ENCODE measurements around the gene MBTPS1. TPM values are rescaled to one million over a fixed set of nuclear protein-coding genes. Genes with fewer than 3 reads are reported as not detected.

The MBTPS1 gene
- polyA plus RNA-seq, 1 donor from 2014 or later: 52.2 TPM

DNA sequence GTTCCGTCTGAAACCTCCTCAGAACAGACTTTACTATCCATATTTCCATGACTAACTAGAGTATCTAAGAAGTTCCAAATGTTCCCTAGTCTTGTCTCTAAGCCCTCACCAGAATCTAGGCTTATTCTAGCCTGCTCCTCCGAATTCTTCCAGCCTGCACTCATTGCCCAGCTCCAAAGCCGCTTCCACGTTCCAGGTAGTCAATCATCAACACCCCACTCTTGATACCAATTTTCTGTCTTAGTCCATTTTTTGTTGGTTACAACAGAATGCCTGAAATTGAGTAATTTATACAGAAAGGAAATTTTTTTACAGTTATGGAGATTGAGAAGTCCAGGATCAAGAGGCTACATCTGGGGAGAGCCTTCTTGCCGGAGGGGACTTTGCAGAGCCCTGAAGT is 95.3 kb downstream of the MBTPS1 start:
- H3K9me3 Mint-ChIP-seq: peaks cover 7 to 9% (median 9%) of the 10 kb centered on the region in 3 donors
- H3K36me3 Mint-ChIP-seq: no peaks in the 10 kb centered on the region
- no peaks in the 10 kb centered on the region for H3K4me1 Mint-ChIP-seq
- peaks cover 1% of the 10 kb centered on the region for H3K27me3 Mint-ChIP-seq
- H3K4me3 Mint-ChIP-seq: no peak overlapping the region
- H3K27ac Mint-ChIP-seq: no peak overlapping the region

DNA sequence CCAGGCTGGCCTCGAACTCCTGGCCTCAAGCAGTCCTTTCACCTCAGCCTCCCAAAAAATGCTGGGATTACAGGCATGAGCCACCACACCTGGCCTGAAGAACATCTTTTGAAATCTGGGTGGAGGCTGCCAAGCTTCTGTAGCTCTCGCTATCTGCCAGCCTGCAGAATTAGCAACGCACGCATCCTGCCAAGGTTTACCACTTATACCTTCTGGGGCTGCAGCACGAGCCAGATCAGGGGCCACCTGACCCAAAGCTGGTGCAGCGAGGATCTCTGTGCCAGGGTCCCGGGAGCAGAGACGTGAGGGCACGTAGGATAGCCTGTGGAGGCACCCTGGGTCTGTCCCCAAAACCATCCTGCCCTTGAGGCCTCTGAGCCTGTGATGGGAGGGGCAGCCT is 96.4 kb downstream of the MBTPS1 start:
- no peak overlapping the region for H3K27ac Mint-ChIP-seq
- H3K27me3 Mint-ChIP-seq: peaks cover 1% of the 10 kb centered on the region
- peaks cover 7 to 9% (median 9%) of the 10 kb centered on the region in 3 donors for H3K9me3 Mint-ChIP-seq
- H3K4me1 Mint-ChIP-seq: no peaks in the 10 kb centered on the region
- H3K4me3 Mint-ChIP-seq: no peak overlapping the region
- H3K36me3 Mint-ChIP-seq: no peaks in the 10 kb centered on the region

DNA sequence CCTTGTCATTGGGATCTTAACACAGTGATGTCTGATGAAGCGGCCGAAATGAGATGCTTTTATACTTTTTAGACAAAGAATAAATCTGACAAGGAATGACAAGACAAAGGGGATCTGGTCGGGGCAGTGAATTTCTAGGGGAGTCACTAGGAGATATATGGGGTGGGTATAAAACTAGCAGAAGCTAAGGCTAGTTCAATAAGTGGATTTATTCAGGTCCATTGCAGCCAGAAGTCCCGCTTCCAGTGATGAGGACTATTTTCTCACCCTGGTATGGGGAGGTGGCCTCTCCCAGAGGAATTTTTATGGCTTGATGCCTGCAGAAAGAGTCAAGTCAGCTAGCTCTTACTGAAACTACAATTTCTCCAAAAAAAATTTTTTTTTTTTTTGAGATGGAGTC is 98.0 kb downstream of the MBTPS1 start:
- Mint-ChIP-seq H3K36me3 (no peaks in the 10 kb centered on the region), H3K27me3 (peaks cover 1% of the 10 kb centered on the region), H3K9me3 (peaks cover 7 to 9% (median 9%) of the 10 kb centered on the region in 3 donors), H3K4me3 (no peak overlapping the region), H3K27ac (no peak overlapping the region), H3K4me1 (peaks cover 0 to 3% (median 0%) of the 10 kb centered on the region in 3 donors)

DNA sequence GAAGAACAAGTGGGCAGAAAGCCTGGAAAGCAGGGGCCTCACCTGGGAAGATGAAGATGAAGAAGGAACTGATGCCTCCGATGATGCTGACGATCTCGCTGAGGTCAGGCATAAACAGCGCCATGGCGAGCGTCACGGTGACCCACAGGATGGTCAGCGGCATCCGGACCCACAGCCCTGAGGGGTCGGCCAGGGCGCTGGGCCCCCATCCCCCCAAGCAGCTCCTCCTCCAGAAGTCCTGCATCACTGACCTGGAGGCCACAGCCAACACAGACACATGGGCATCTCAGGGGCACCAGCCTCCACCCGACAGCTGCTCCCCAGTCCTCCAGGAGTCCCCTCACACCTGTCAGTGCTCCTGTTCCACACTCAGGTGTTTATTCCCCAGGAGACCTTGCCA is 100.3 kb downstream of the MBTPS1 start:
- peaks cover 2 to 7% (median 7%) of the 10 kb centered on the region in 3 donors for H3K9me3 Mint-ChIP-seq
- peaks cover 2% of the 10 kb centered on the region for H3K27me3 Mint-ChIP-seq
- no peaks in the 10 kb centered on the region for H3K36me3 Mint-ChIP-seq
- H3K4me3 Mint-ChIP-seq: no peak overlapping the region
- peaks cover 0 to 3% (median 0%) of the 10 kb centered on the region in 3 donors for H3K4me1 Mint-ChIP-seq
- no peak overlapping the region for H3K27ac Mint-ChIP-seq

DNA sequence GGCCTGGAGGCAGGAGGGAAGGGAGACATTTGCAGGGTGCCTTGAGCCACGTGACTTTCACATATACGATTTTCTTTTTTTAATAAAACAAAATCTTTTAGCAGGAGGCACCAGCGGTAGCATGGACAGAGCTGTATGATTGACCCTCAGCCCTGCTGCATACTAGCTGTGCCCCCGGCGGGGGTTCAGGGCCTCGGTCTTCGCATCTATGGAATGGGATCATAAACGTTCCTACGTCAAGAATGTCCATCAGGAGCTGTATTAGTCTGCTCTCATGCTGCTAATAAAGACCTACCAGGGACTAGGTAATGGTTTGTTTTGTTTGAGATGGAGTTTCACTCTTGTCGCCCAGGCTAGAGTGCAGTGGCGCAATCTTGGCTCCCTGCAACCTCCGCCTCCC is 101.3 kb downstream of the MBTPS1 start:
- H3K27ac Mint-ChIP-seq: no peak overlapping the region
- H3K36me3 Mint-ChIP-seq: no peaks in the 10 kb centered on the region
- peaks cover 4% of the 10 kb centered on the region for H3K27me3 Mint-ChIP-seq
- H3K4me3 Mint-ChIP-seq: no peak overlapping the region
- H3K9me3 Mint-ChIP-seq: peaks cover 0 to 4% (median 1%) of the 10 kb centered on the region in 3 donors
- peaks cover 0 to 3% (median 0%) of the 10 kb centered on the region in 3 donors for H3K4me1 Mint-ChIP-seq

DNA sequence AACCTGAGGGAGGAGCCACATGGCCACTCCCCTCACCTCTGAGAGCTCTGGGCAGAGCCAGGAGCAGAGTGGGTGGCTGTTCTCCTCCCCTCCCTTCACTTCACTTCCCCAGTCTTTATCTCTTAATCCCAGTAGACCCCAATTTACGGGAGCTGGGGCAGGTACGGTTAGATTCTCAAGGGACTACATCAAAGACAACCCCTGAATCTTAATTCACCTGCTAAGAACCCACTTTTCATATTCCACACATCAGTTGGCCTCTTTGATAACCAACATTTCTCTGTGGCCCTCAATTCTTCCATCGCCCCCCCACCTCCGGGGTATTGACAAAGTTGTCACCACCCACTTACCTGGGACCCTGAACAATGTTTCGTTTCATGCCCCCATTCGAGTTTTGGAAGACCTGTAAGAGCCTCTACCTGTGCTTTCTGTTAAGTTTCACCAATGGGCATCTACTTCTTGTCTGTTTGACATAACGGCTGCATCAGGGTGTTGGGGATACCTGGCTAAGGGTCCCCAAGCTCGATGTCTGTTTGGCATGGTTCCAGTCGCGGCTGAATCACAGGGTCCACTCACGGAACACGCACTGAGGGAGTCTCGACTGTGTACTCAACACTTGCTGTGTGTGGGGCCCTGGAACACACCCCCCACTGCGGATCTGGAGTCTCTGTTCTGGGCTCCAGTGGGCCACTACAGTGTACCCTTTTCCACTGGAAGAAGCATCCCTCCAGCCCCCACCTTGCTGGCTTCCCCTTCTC is 102.0 kb downstream of the MBTPS1 start:
- H3K4me1 Mint-ChIP-seq: peaks cover 0 to 3% (median 0%) of the 10 kb centered on the region in 3 donors
- peaks cover 4% of the 10 kb centered on the region for H3K27me3 Mint-ChIP-seq
- H3K27ac Mint-ChIP-seq: no peak overlapping the region
- H3K9me3 Mint-ChIP-seq: peaks cover 0 to 4% (median 1%) of the 10 kb centered on the region in 3 donors
- H3K4me3 Mint-ChIP-seq: peak overlapping the region in 1 of 4 donors; percentile 57
- no peaks in the 10 kb centered on the region for H3K36me3 Mint-ChIP-seq

DNA sequence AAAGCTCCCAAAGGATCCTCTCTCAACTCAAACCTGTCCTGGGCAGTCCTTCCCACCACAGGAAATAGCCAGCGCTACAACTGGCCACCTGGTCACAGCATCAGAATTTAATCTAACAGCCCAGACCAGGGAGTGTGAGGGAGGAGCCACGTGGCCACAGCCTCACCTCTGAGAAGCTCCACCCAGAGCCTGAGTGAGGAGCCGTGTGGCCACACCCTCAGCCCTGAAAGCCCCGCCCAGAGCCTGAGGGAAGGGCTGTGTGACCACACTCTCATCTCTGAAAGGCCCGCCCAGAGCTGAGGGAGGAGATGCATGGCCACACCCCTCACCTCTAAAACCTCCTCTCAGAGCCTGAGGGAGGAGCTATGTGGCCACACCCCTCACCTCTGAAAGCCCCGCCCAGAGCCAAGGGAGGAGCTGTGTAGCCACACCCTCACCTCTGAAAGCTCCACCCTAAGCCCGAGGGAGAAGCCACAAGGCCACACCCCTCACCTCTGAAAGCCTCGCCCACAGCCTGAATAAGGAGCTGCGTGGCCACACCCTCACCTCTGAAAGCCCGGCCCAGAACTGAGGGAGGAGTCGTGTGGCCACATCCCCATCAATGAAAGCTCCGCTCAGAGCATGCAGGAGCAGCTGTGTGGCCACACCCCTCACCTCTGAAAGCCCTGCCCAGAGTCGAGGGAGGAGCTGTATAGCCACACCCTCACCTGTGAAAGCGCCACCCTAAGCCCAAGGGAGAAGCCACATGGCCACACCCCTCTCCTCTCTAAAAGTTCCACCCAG is 102.8 kb downstream of the MBTPS1 start:
- Mint-ChIP-seq H3K4me1 (peaks cover 0 to 3% (median 0%) of the 10 kb centered on the region in 3 donors), H3K36me3 (no peaks in the 10 kb centered on the region), H3K9me3 (no peaks in the 10 kb centered on the region), H3K27me3 (peaks cover 10% of the 10 kb centered on the region), H3K4me3 (peak overlapping the region in 2 of 4 donors; percentile 45 to 57), H3K27ac (peak overlapping the region in 1 of 3 donors; percentile 86)

DNA sequence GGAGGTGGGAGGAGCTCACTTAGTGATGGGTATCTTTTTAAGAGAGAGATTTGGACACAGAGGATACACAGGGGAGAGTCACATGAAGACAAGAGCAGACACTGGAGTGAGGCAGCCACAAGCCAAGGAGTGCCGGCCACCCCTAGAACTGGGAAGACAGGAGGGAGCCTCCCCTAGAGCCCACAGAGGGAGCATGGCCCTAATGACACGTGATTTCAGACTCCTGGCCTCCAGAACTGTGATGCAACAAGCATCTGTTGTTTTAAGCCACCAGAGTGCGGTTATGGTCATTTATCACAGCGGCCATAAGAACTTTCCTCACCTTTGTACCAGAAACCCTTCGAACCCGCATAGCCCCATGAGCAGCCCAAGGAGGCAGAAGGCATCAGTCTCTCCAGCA is 107.5 kb downstream of the MBTPS1 start:
- peaks cover 12% of the 10 kb centered on the region for H3K27me3 Mint-ChIP-seq
- peaks cover 0 to 2% (median 0%) of the 10 kb centered on the region in 3 donors for H3K4me1 Mint-ChIP-seq
- no peak overlapping the region for H3K4me3 Mint-ChIP-seq
- no peaks in the 10 kb centered on the region for H3K9me3 Mint-ChIP-seq
- no peaks in the 10 kb centered on the region for H3K36me3 Mint-ChIP-seq
- no peak overlapping the region for H3K27ac Mint-ChIP-seq

DNA sequence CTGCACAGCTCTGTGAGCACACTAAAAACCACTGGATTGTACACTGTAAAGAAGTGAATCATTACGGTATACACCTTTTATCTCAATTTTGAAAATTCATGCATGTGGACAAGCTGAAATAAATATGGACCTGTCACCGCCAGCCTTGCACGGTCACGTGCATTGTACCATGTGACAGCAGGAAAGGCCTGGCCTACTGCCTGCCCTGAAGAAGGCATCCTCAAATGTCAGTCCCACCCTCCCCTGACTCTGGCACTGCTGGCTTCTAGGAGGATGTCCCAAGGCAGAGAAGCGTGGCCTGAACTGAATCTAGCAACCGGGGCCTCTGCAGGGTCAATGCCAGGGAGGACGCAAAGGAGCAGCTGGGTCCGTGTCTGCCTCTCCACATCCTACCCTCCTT is 108.8 kb downstream of the MBTPS1 start:
- Mint-ChIP-seq H3K27ac (no peak overlapping the region), H3K36me3 (no peaks in the 10 kb centered on the region), H3K4me3 (peak overlapping the region in 1 of 4 donors; percentile 39), H3K4me1 (no peaks in the 10 kb centered on the region), H3K9me3 (no peaks in the 10 kb centered on the region), H3K27me3 (peaks cover 13% of the 10 kb centered on the region)

DNA sequence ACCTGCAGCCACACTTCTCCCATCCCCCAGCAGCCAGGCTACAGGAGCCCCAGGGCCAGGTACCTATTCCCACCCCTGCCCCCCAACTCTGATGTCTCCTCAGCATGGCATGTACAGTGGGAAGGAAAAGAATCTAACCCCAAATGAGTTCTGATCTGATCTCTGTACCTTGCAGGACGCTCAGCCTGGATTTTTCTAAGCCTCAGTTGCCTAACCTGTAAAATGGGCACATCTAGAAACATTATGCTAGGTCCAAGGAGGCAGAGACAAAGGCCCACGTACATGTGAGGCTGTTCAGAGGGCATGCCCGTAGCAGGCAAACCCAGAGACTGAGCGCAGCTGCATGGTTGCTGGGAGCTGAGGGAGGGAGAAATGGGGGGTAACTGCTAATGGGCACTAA is 109.2 kb downstream of the MBTPS1 start:
- Mint-ChIP-seq H3K4me1 (no peaks in the 10 kb centered on the region), H3K4me3 (no peak overlapping the region), H3K9me3 (no peaks in the 10 kb centered on the region), H3K27ac (no peak overlapping the region), H3K27me3 (peaks cover 13% of the 10 kb centered on the region), H3K36me3 (no peaks in the 10 kb centered on the region)

DNA sequence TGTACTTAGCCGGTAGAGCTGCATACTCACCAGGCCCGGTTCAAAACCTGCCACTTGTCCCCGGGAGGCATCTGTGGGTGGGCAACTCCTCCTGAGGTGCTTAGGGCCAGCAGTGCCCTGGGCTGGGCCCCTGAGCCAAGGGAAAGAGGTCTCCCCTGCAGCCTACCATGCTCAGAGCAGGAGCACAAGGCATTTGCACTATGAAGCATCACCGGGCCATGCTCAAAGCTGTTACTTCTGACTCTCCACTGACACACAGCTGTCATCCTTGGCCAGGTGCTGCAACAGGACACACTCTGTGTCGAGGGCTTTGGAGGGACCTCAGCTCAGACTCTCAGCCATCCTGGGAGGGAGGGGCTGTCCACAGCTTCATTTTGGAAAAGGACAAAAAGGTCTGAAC is 111.4 kb downstream of the MBTPS1 start:
- peaks cover 14% of the 10 kb centered on the region for H3K27me3 Mint-ChIP-seq
- no peak overlapping the region for H3K4me3 Mint-ChIP-seq
- H3K4me1 Mint-ChIP-seq: no peaks in the 10 kb centered on the region
- H3K9me3 Mint-ChIP-seq: no peaks in the 10 kb centered on the region
- H3K36me3 Mint-ChIP-seq: no peaks in the 10 kb centered on the region
- H3K27ac Mint-ChIP-seq: no peak overlapping the region

DNA sequence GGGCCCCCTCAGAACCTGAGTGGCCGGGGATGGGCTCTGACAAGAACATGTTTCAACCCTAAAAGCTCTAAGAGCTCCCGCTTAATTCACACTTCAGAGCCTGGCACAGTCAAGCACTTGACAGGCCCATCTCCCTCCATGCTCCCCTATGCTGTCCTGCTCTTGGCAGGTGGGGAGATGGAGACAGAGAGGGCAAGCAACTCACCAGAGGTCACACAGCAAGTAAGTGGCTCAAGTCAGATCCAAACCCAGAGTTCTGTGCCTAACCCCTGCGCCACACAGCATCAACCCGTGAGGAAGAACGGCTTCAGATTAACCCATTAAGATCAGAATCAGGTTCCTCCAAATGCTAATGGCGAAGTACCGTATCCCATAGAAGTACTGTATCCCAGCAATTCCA is 112.3 kb downstream of the MBTPS1 start:
- Mint-ChIP-seq H3K9me3 (no peaks in the 10 kb centered on the region), H3K27me3 (peaks cover 11% of the 10 kb centered on the region), H3K27ac (no peak overlapping the region), H3K4me3 (no peak overlapping the region), H3K36me3 (no peaks in the 10 kb centered on the region), H3K4me1 (no peaks in the 10 kb centered on the region)

Other genes starting within 250 kb of the MBTPS1 start
- gene MLYCD, start 217.8 kb downstream of the MBTPS1 start, polyA plus RNA-seq: 1.7 TPM
- 0.46 TPM for gene OSGIN1, start 163.7 kb downstream of the MBTPS1 start, polyA plus RNA-seq
- not detected for gene NECAB2, start 148.7 kb downstream of the MBTPS1 start, polyA plus RNA-seq
- not detected for gene SLC38A8, start 74.1 kb downstream of the MBTPS1 start, polyA plus RNA-seq
- gene HSDL1, start 28.2 kb upstream of the MBTPS1 start, polyA plus RNA-seq: 12.3 TPM
- gene DNAAF1, start 28.4 kb upstream of the MBTPS1 start, polyA plus RNA-seq: not detected
- gene TAF1C, start 70.1 kb upstream of the MBTPS1 start, polyA plus RNA-seq: 6.5 TPM
- not detected for gene ADAD2, start 74.2 kb upstream of the MBTPS1 start, polyA plus RNA-seq
- gene KCNG4, start 123.1 kb upstream of the MBTPS1 start, polyA plus RNA-seq: not detected
- not detected for gene WFDC1, start 177.9 kb upstream of the MBTPS1 start, polyA plus RNA-seq